ENCODE data around the gene MEOX1.
A peak's percentile ranks its signal among the peaks of the same experiment; 100 is the strongest.

The MEOX1 gene

GRCh38 chr17:43679401-43679800 is 17.7 kb upstream of the MEOX1 start:
- DNase-seq, result no peak

- no peak for DNase-seq
Measured at GRCh38 chr17:43676471-43676870, 14.7 kb upstream of the MEOX1 start.

GRCh38 chr17:43674394-43674793 is 12.7 kb upstream of the MEOX1 start:
- no peak for DNase-seq

GRCh38 chr17:43673516-43674323 is 12.0 kb upstream of the MEOX1 start:
- peak; percentile 26 for DNase-seq

DNA sequence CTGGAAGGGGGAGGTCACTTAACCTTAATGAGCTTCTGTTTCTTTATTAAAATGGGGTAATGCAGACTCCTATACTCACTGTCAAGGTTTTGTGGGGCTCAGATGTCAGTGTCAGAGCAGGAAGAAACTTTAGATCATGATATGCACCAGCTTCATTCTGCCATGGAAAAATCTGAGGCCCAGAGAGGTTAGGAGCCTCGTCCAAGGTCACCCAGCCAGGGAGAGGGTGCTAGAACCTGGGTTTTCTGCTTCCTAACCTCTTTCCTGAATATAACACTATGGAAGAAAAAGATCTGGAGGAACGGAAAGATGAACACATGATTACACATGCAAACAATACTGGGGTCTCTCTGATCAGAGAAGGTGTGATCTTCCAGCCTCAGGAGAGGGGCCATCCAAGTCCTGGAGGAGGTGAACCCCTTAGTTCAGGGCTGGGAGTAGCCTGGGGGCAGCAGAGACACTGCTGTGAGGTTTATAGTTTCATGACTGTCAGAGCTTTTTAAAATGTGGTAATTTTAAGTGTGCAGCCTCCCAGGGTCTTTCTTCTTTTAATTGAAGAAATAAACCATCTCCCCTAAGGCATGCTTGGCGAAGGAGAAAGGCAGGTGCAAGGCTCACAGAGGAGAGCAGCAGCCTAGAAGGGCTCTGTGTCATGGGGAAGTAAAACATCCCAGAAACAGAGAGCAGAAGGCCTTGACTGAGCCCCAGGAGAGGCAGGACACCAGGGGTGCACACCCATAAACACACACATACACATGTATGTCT is 10.2 kb upstream of the MEOX1 start:
- no peak for DNase-seq

GRCh38 chr17:43671031-43671692 is 9.4 kb upstream of the MEOX1 start:
- DNase-seq, result no peak

- DNase-seq, result no peak
Measured at GRCh38 chr17:43670645-43671030, 8.9 kb upstream of the MEOX1 start.

DNA sequence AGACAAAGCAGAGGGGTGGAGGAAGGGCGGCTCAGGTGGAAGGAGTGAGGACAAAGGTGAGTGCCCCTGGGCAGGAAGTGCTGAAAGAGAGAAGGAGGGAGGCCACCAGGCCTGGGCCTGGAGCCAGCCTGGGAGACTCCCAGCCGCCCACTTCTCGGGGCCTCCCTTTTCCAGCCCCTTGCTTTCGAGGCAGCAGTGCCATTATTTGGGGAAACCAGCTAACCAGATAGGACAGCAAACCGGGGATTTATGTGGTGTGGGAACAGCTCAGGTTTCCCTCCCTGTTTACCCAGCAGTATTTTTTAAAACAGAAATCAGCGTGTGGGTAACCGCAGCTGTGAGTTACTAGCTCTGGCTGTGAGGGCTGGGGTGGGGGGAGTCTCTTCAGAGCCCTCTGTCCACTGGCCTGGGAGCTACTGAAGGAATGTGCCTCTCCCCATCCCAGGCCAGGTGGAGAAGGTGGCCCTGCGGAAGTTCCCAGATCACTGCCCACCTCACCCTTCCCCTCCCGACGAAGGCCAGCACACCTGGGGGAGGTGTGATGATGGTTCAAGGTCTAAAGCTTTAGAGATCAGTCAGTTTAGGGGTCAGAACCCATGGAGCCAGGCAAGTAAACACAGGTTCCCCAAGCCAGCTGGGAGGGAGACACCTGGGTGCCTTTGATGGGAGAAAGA is 8.4 kb upstream of the MEOX1 start:
- DNase-seq, result no peak

GRCh38 chr17:43667947-43668348 is 6.2 kb upstream of the MEOX1 start:
- DNase-seq, result no peak

- DNase-seq, result no peak
Measured at GRCh38 chr17:43667506-43667905, 5.8 kb upstream of the MEOX1 start.

DNA sequence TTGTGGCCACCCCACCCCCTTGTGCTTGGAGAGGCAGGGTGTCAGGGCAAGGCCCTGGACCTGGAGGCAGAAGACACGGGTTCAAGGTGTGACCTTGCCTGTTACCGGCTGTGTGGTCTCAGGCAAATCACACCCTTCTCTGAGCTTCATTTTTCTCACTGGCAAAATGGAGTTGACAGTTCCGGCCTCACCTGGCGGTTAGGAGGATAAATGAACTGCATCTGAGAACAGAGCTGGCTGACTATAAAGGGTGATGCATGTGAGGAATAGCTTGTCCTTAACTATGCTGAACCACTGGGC is 4.2 kb upstream of the MEOX1 start:
- no peak for DNase-seq

- no peak for DNase-seq
Measured at GRCh38 chr17:43665084-43665936, 3.6 kb upstream of the MEOX1 start.

DNA sequence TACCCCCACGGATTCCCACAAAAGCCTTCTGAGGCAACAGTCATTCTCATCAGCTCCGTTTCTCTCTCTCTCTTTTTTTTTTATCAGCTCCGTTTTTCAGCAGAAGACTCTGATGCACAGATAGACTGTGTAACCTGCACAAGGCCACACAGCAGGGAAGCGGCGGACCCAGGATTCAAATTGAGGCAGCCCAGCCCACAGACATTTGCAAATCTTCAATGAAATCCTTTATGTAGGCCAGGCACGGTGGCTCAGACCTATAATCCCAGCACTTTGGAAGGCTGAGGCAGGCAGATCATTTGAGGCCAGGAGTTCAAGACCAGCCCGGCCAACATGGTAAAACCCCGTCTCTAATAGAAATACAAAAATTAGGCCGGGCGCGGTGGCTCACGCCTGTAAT is 2.4 kb upstream of the MEOX1 start:
- no peak for DNase-seq

DNA sequence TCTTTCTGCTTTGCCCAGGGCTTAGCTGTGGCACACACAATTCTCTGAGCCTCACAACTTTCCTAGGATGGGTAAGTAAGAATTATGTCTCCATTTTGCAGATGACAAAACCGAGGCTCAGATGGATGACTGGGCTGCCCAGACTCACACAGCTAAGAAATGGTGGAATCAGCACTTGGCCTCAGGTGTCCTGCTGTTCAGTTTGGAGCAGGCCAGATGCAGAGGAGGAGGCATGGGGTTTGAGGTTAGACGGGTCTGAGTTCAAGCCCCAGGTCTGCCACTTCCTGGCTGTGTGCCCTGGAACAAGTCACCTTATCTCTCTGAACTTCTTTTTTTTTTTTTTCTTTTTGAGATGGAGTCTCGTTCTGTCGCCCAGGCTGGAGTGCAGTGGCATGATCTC is 1.7 kb upstream of the MEOX1 start:
- no peak for DNase-seq

DNA sequence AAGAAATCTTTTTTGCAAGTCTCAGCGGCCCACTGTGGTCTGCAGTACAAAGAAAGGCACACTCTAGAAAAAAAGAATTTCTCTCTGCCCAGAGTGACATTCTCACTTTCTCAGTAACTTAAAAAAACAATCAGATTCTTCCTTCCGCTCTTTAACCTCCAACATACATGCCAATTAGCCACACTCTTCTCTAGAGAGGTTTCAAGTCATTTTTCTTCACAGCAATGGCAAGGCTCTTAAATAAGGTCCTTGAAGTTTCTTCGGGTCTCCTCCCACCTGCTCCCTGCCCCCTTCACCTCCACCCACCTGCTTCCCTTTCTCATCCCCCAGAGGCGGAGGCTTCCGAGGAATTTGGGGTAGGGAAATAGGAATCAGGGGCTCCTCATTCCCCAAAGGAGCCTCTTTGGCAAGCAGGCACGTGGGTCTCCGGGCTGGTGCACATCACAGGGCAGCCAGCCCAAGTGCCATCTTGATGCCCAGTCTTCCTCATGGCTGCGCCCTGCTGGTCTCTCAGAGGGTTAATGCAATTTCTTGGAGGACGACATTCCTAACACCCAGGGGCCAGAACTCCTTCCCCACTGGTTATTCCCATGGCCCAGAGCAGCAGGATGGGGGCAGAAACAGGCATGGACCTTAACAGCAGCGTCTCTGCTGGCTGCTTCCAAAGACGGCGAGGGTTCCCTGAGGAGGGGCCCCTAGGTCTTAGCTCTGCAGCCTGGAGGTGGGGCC is 855 bp upstream of the MEOX1 start:
- DNase-seq, result no peak

GRCh38 chr17:43660816-43661493 is 767 bp downstream of the MEOX1 start:
- no peak for DNase-seq

DNA sequence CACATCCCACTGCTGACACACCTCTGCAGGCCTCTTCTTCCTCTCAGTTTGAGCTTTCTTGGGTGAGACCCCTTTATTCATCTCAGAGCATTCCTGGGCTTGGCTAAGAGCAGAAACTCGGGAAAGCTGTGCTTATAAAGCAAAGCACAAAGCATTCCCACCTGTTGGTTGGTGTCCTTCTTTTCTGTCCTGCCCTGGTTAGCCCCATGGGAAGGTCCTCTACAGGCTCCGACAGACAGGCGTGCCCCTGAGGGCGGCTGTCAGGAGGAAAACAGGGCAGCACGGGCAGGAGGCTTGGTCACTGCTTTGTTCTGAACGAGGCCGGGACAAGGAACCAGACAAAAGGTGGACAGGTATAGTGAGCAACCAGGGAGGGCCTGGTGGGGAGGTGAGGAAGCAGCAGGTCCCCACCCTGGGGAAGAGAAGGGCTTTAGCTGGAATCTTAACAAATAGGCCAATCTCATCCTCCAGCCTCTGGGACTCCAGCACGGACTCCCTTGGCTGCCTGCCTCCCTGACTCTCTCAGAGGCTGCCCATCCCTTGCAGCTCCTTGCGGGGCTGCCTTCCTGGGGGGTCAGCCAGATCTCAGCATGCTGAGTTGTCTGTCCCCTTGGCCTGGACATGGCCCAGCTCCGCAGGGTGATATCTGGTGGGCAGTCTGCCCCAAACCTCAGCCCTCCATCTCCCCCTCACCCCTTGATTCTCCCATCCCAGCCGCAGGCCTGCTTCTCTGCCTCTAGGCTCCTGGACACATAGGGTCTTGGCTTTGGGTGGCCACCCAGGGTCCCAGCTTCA is 1.7 kb downstream of the MEOX1 start:
- no peak for DNase-seq

GRCh38 chr17:43658900-43659299 is 2.8 kb downstream of the MEOX1 start:
- no peak for DNase-seq

DNA sequence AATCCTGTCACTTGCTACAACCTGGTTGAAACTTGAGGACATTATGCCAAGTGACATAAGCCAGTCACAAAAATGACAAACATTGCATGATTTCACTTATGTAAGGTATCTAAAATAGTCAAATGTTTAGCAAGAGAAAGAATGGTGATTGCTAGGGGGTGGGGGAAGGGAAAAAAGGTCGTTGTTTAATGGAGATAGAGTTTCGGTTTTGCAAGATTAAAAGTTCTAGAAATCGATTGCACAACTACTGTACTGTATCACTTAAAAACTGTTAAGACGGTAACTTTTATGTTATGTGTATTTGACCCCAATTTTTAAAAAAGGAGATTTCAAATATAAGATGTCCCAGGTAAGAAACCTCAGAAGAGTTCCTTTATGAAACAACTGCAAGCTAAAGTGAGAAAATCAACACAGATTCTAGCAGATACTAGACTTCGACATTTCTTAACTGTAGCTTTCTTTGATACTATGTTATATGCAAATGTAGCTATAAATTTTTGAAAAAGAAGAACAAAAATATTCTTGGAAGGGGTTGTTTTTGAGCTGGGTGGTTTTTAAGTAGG is 5.9 kb downstream of the MEOX1 start:
- no peak for DNase-seq

GRCh38 chr17:43652124-43652480 is 9.6 kb downstream of the MEOX1 start:
- no peak for DNase-seq
